H1 (cell line): ENCODE data around the gene NECTIN1. TPM values are rescaled to one million over a fixed set of nuclear protein-coding genes. Genes with fewer than 3 reads are reported as not detected.

Source experiments
- CTCF ChIA-PET: fragments of 300-600 bp; sonication (Branson Sonifier 250); formaldehyde crosslinking; loops from one replicate; lab custom pipeline; 2021; ENCODE audit not compliant: partially characterized antibody; lab: Charles Lee
- POLR2A ChIA-PET: fragments of 300-600 bp; sonication (Branson Sonifier 250); formaldehyde crosslinking; loops from one replicate; lab custom pipeline; 2021; ENCODE audit warnings: inconsistent platforms; ENCODE audit not compliant: partially characterized antibody; lab: Charles Lee
- DNase-seq, 2 experiments: peaks; one replicate each; pipeline versions ENCODE4 v3.0.0 to v3.0.0-alpha.2; 2010 to 2022; ENCODE audit warnings: low spot score in 2 of 2, low read depth in 1 of 2, mixed read lengths in 1 of 2
- FAIRE-seq: peaks from 2 replicates; lab custom pipeline; 2011; peaks lifted over from hg19 to GRCh38; lab: Jason Lieb, UNC
- H2AFZ ChIP-seq: 2 replicates; pipeline ENCODE4 v1.8.1; 2012; ENCODE audit warnings: low read length, inconsistent platforms
- H2AK5ac ChIP-seq: 2 replicates; pipeline ENCODE4 v1.6.1; 2013; ENCODE audit warnings: low read depth, low read length
- H2BK120ac ChIP-seq: replicated peaks from 2 replicates; pipeline ENCODE3; 2013; ENCODE audit warnings: low read depth, low read length, inconsistent platforms
- H2BK12ac ChIP-seq: 2 replicates; pipeline ENCODE4 v1.6.1; 2013; ENCODE audit warnings: low read depth, low read length
- H2BK15ac ChIP-seq: 2 replicates; pipeline ENCODE4 v1.6.1; 2013; ENCODE audit warnings: low read length
- H2BK20ac ChIP-seq: 2 replicates; pipeline ENCODE4 v1.6.1; 2013; ENCODE audit warnings: low read length
- H2BK5ac ChIP-seq: 2 replicates; pipeline ENCODE4 v1.6.1; 2013; ENCODE audit warnings: low read depth, low read length
- H3K14ac ChIP-seq: 2 replicates; pipeline ENCODE4 v1.6.1; 2013; ENCODE audit warnings: inconsistent platforms; ENCODE audit not compliant: insufficient read length
- H3K18ac ChIP-seq: 2 replicates; pipeline ENCODE4 v1.6.1; 2013; ENCODE audit warnings: low read length; ENCODE audit errors: extremely low read depth
- H3K23ac ChIP-seq: 2 replicates; pipeline ENCODE4 v1.6.1; 2013; ENCODE audit warnings: inconsistent platforms; ENCODE audit not compliant: insufficient read length
- H3K23me2 ChIP-seq: 2 replicates; pipeline ENCODE4 v1.6.1; 2013; ENCODE audit warnings: low read depth, low read length
- H3K27ac ChIP-seq: 2 replicates; pipeline ENCODE4 v1.6.1; 2011; ENCODE audit warnings: low read depth, low read length, inconsistent platforms
- H3K27me3 ChIP-seq, 4 experiments: replicated peaks in 1 of 4; 1 replicate in 1 of 4; 2 replicates in 3 of 4; pipeline versions ENCODE4 v1.6.1 to v1.8.1; 2011 to 2013; ENCODE audit warnings: low read length in 3 of 4, mild to moderate bottlenecking in 3 of 4, inconsistent platforms in 2 of 4, mixed read lengths in 2 of 4, moderate library complexity in 1 of 4; ENCODE audit not compliant: control insufficient read depth in 3 of 4, insufficient read depth in 3 of 4; ENCODE audit errors: extremely low read depth in 1 of 4
- H3K36me3 ChIP-seq, 4 experiments: 2 replicates each; pipeline versions ENCODE4 v1.6.1 to v1.8.1; 2011 to 2013; ENCODE audit warnings: mild to moderate bottlenecking in 4 of 4, low read length in 3 of 4, moderate library complexity in 2 of 4, control low read depth in 1 of 4, inconsistent platforms in 1 of 4; ENCODE audit not compliant: insufficient read depth in 4 of 4, control insufficient read depth in 2 of 4
- H3K4ac ChIP-seq: replicated peaks from 2 replicates; pipeline ENCODE3; 2013; ENCODE audit warnings: low read length, low read depth, mixed read lengths, inconsistent platforms; ENCODE audit not compliant: insufficient read length
- H3K4me1 ChIP-seq, 4 experiments: replicated peaks in 1 of 4; 1 replicate in 1 of 4; 2 replicates in 3 of 4; pipeline versions ENCODE4 v1.6.1 to v1.8.1; 2011 to 2013; ENCODE audit warnings: low read length in 3 of 4, inconsistent platforms in 2 of 4, mixed read lengths in 1 of 4; ENCODE audit not compliant: insufficient read depth in 4 of 4, control insufficient read depth in 3 of 4
- H3K4me2 ChIP-seq, 2 experiments: 2 replicates each; pipeline versions ENCODE4 v1.6.1 to v1.8.1; 2011 to 2013; ENCODE audit warnings: low read depth in 2 of 2, low read length in 2 of 2, control low read depth in 1 of 2, inconsistent platforms in 1 of 2, mild to moderate bottlenecking in 1 of 2; ENCODE audit not compliant: insufficient read depth in 1 of 2
- H3K4me3 ChIP-seq, 4 experiments: fragments of 200-600, 300-600 bp in 1 of 4; sonication (generic), shearing (Covaris generic), sonication (Bioruptor Twin) in 1 of 4; 2 replicates each; pipeline versions ENCODE4 v1.5.1 to v1.8.1; 2011 to 2016; ENCODE audit warnings: low read length in 4 of 4, low read depth in 3 of 4, control low read depth in 2 of 4, inconsistent platforms in 2 of 4, mild to moderate bottlenecking in 2 of 4, mixed read lengths in 1 of 4, moderate library complexity in 1 of 4; ENCODE audit not compliant: insufficient read depth in 2 of 4; ENCODE audit errors: extremely low read depth in 1 of 4
- H3K56ac ChIP-seq: replicated peaks from 2 replicates; pipeline ENCODE3; 2013; ENCODE audit warnings: low read depth, mild to moderate bottlenecking, mixed read lengths, low read length, inconsistent platforms; ENCODE audit not compliant: insufficient read length
- H3K79me1 ChIP-seq: 2 replicates; pipeline ENCODE4 v1.6.1; 2013; ENCODE audit warnings: low read depth, low read length, control low read depth
- H3K79me2 ChIP-seq, 2 experiments: 2 replicates each; pipeline versions ENCODE4 v1.6.1 to v1.8.1; 2012 to 2013; ENCODE audit warnings: low read length in 2 of 2, mild to moderate bottlenecking in 2 of 2, inconsistent platforms in 1 of 2; ENCODE audit not compliant: insufficient read depth in 2 of 2, control insufficient read depth in 1 of 2
- H3K9ac ChIP-seq, 4 experiments: replicated peaks in 1 of 4; 1 replicate in 1 of 4; 2 replicates in 3 of 4; pipeline versions ENCODE4 v1.6.1 to v1.8.1; 2011 to 2013; ENCODE audit warnings: low read depth in 3 of 4, low read length in 3 of 4, control low read depth in 2 of 4, mild to moderate bottlenecking in 2 of 4, moderate library complexity in 2 of 4, inconsistent platforms in 1 of 4; ENCODE audit errors: extremely low read depth in 1 of 4
- H3K9me3 ChIP-seq, 2 experiments: 2 replicates each; pipeline versions ENCODE4 v1.6.1 to v1.8.1; 2012 to 2013; ENCODE audit warnings: mild to moderate bottlenecking in 2 of 2, moderate library complexity in 2 of 2, control low read depth in 1 of 2, inconsistent platforms in 1 of 2, low read depth in 1 of 2, low read length in 1 of 2, mixed read lengths in 1 of 2; ENCODE audit not compliant: insufficient read depth in 2 of 2
- H4K20me1 ChIP-seq, 2 experiments: replicated peaks in 1 of 2; 2 replicates each; pipeline versions ENCODE3 to v1.8.1; 2011 to 2013; ENCODE audit warnings: inconsistent platforms in 2 of 2, low read length in 2 of 2, mild to moderate bottlenecking in 1 of 2; ENCODE audit not compliant: insufficient read depth in 2 of 2, control insufficient read depth in 1 of 2
- H4K5ac ChIP-seq: 2 replicates; pipeline ENCODE4 v1.6.1; 2013; ENCODE audit warnings: low read length, low read depth, mixed read lengths, inconsistent platforms; ENCODE audit not compliant: insufficient read length
- H4K8ac ChIP-seq: 2 replicates; pipeline ENCODE4 v1.8.0; 2013; ENCODE audit warnings: mild to moderate bottlenecking, moderate library complexity, low read length, inconsistent platforms; ENCODE audit not compliant: insufficient read depth; ENCODE audit errors: extremely low read depth
- H4K91ac ChIP-seq: replicated peaks from 2 replicates; pipeline ENCODE3; 2013; ENCODE audit warnings: low read length, mixed read lengths, inconsistent platforms; ENCODE audit not compliant: insufficient read length
- CBX5 ChIP-seq: fragments of 300-800, 300-1000 bp; sonication (generic); IDR thresholded peaks from 2 replicates; pipeline ENCODE4 v1.7.1; 2016; ENCODE audit warnings: antibody characterized with exemption, low read length, low read depth
- CBX8 ChIP-seq: fragments of 300-800, 300-1000 bp; sonication (generic); IDR thresholded peaks from 2 replicates; pipeline ENCODE4 v1.7.1; 2016; ENCODE audit warnings: low read depth, low read length, borderline replicate concordance
- MAFK ChIP-seq: IDR thresholded peaks from 2 replicates; pipeline ENCODE4 v1.6.1; 2012; ENCODE audit warnings: low read depth, mild to moderate bottlenecking, improper control_type of control experiment, low read length
- SAP30 ChIP-seq: fragments of 300-600 bp; sonication (generic); IDR thresholded peaks from 2 replicates; pipeline ENCODE4 v1.7.1; 2012; ENCODE audit warnings: low read length, moderate library complexity, mild to moderate bottlenecking, inconsistent platforms; ENCODE audit not compliant: insufficient read depth, insufficient replicate concordance
- TCF12 ChIP-seq: IDR thresholded peaks from 2 replicates; pipeline ENCODE4 v1.6.1; 2011; ENCODE audit warnings: low read depth, mild to moderate bottlenecking, low read length
- WGBS, 2 experiments: shearing (Covaris generic) in 1 of 2; methylation state at CpG; one replicate each; pipeline versions ENCODE4 v1.1.6 to v1.1.7; 2013 to 2015; ENCODE audit warnings: low lambda C conversion rate in 2 of 2, mixed read lengths in 2 of 2, inconsistent platforms in 1 of 2, low coverage in 1 of 2, missing lambda C conversion rate in 1 of 2; ENCODE audit not compliant: insufficient replicate concordance in 2 of 2, insufficient coverage in 1 of 2, insufficient read length in 1 of 2; ENCODE audit errors: extremely low coverage in 1 of 2, missing lambda C conversion rate in 1 of 2; 5-methylcytosine and 5-hydroxymethylcytosine counted together
- polyA plus RNA-seq, 7 experiments: library from polyadenylated mRNA; depleted of rRNA in 3 of 7; stranded (reverse) in 5 of 7; unstranded in 2 of 7; fragments of >200 nt in 5 of 7; fragments of 200-250 nt in 2 of 7; gene quantifications; 1 replicate in 5 of 7; 2 replicates in 1 of 7; 4 replicates in 1 of 7; pipeline versions ENCODE4 v1.2.1 to v1.2.3, GENCODE V29; 2011 to 2013; ENCODE audit warnings: missing spikeins in 2 of 7, mixed read lengths in 2 of 7
- total RNA-seq: library from RNA; stranded (reverse); fragmentation: NEBNext Ultra II Directional; extraction: Animal tissue kit (Norgen Biotek cat#: 25700); gene quantifications from 2 replicates; pipeline ENCODE4 v1.2.1, GENCODE V29; 2021

The NECTIN1 gene
- total and polyA plus RNA-seq, 2 of the 8 experiments (the other 6 are each of a cell fraction or from before 2014, with no cell fraction given), result 43.2 to 97.7 TPM

DNA sequence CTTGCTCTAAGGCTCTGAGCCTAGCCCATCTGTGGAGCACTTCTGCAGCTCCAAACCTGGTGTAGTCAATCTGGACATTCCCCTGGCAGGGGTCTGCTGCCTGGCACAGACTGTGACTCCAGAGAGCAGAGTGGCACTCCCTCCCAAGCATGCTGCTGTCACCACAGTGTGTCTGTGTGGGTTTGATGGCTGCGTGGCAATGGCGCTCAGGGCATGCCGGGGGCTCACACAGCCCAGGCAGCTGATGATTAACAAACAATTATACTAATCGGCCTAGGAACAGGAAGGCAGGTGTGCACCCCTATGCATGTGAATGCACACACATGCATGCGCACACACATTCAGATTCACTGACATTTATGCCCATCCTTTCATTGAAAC is 9.0 kb upstream of the NECTIN1 start:
- Histone ChIP-seq H3K4me2 (no peak overlapping the region), H2AK5ac (no peak overlapping the region), H3K4ac (no peak overlapping the region), H3K23ac (no peak overlapping the region), H2BK120ac (no peak overlapping the region), H3K79me2 (no peaks in the 10 kb centered on the region), H2BK20ac (no peak overlapping the region), H2BK15ac (no peak overlapping the region), H4K20me1 (peaks cover 0 to 15% of the 10 kb centered on the region in 2 experiments), H4K91ac (no peak overlapping the region), H3K36me3 (no peaks in the 10 kb centered on the region), H3K56ac (no peak overlapping the region), H3K4me1 (peaks cover 0 to 9% (median 7%) of the 10 kb centered on the region in 4 experiments; a peak in 6 of 7 replicates), H3K14ac (no peak overlapping the region), H2BK5ac (no peak overlapping the region), H3K27ac (no peak overlapping the region), H3K27me3 (peaks cover 0 to 10% (median 7%) of the 10 kb centered on the region in 4 experiments; a peak in 5 of 7 replicates), H3K4me3 (no peak overlapping the region), H2BK12ac (no peak overlapping the region), H3K79me1 (no peaks in the 10 kb centered on the region), H3K9ac (no peak overlapping the region), H3K18ac (no peak overlapping the region), H3K9me3 (no peaks in the 10 kb centered on the region), H4K5ac (no peak overlapping the region), H2AFZ (no peak overlapping the region), H3K23me2 (peaks cover 13% of the 10 kb centered on the region; the same call in 1 of the 2 replicates), H4K8ac (no peak overlapping the region)
- no peak for DNase-seq
- POLR2A ChIA-PET, result interaction anchor here (1.7 kb wide), 1 partner anchor 9 kb away, joined by 4 read pairs; the partner anchor contains the start of gene NECTIN1
- FAIRE-seq, result no peak
- CTCF ChIA-PET, result interaction anchor here (0.6 to 3.6 kb wide), 6 partner anchors 9 to 374 kb away, joined by 3 to 17 read pairs (median 4); partner anchors contain the start of gene NECTIN1
- TF ChIP-seq SAP30, result no peak
- TF ChIP-seq TCF12, result no peak
- TF ChIP-seq CBX5, result no peak
- no peak for TF ChIP-seq CBX8
- no peak for TF ChIP-seq MAFK
- WGBS, 2 experiments, result 92% methylated on average over 5 of the region's 5 CpGs; no CpG with 5 or more reads in 1 of the 2 experiments
